SKM-1 treated with dmso at 0.1 percent for 144 hours (cell line): Measurements from ENCODE around the gene SPO11.

Source experiments
- DNase-seq: peaks from one replicate; lab custom pipeline; 2025; ENCODE audit not compliant: unreplicated experiment; lab: John Stamatoyannopoulos, UW

Gene SPO11, protein sequence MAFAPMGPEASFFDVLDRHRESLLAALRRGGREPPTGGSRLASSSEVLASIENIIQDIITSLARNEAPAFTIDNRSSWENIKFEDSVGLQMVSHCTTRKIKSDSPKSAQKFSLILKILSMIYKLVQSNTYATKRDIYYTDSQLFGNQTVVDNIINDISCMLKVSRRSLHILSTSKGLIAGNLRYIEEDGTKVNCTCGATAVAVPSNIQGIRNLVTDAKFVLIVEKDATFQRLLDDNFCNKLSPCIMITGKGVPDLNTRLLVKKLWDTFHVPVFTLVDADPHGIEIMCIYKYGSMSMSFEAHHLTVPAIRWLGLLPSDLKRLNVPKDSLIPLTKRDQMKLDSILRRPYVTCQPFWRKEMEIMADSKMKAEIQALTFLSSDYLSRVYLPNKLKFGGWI

DNA sequence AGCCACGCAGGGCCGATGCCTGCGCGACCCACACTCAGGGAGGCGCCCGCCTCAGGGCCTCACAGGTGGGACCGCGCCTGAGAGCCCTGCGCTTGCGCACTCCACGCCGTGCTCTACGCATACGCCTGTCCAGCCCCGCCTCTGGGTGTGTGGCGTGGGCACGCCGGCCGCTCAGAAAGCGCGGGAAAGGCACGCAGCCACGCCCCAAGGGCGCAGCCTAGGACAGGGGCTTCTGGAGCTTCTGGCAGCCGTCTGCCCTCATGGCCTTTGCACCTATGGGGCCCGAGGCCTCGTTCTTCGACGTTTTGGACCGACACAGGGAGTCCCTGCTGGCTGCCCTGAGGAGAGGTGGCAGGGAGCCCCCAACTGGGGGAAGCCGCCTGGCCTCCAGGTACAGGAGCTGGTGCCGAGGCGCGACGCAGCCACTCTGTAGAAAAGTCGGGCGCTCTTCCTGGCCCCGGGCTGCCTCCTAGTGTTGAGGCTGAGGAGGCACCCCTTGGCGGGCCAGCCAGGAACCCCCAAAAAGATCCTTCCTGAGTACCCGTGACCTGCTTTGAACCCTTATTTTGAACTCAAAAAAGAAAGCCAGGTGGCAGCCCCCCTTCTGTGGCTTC, at the start of gene SPO11:
Gene SPO11 (plus strand): TSS at position 196 of the 614 bp plus-strand sequence. CDS start 65 bp downstream, at position 261.
- DNase-seq = no peak

DNA sequence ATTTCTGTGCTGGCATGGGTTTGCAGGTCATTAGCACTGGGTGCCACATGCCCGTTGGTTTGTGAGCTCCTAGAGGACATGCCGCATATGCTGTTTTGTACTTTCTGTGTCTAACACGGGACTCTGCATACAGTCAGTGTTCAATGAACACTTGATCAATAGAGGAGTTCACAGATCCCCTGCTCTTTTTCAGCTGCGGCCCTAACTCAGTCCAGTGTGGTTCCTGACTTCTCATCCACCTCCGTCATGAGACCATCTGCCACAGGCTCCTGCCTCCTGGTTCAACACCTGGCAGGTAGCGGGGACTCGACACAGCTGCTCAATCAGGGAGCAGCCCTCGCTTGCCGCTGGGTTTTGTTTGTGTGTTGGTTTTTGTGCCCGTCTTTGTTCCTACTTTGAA, 49.4 kb upstream of the SPO11 start:
- no peak for DNase-seq

DNA sequence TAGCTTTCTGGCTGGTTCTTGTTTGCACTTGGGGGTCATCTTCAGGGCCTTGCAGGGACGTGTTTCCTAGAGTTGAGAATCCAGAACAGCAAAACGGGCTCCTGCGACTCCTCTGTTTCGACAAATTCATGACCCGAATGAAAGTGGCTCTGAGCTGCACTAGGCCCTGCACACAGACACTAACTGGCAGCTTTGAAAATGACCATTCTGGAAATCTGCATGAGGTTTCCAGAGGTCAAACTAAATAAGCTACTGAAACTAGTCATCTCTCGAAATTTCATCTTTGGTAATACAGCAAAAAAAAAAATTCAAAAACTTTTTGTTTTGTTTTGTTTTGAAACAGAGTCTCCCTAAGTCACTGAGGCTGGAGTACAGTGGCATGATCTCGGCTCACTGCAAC, 47.7 kb upstream of the SPO11 start:
- no peak for DNase-seq

DNA sequence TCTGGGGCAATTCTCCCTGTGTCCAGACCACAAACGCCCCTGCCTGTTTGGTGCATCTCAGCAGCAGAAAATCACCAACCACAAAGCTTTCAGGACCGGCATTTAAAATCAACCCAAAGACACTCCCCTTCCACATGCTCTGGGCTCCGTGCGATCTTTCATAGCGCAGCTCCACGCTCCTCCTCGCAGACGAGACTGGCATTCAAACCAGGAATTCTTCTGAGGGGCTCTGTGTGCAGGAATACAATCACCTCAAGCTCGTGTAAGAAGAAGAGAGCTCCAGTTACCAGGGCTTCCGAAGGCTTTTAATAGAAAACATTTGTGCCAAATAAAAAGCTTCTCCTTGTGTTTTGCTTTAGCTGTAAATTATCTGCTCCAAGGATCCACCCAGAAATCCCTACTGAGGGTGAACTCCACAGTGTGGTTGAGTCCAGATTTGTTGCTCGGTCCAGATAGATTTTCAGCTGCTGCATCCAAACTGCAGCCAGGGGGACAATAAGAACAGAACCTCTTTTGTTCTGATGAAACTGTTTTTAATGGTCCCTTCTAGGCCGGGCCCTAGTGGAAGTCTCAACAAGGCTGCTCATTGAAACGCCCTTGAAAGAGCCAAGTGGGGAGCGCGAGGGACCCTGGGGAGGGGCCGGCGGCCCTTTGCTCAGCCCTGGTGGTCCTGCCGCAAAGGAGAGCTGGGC, 46.8 kb upstream of the SPO11 start:
- no peak for DNase-seq

DNA sequence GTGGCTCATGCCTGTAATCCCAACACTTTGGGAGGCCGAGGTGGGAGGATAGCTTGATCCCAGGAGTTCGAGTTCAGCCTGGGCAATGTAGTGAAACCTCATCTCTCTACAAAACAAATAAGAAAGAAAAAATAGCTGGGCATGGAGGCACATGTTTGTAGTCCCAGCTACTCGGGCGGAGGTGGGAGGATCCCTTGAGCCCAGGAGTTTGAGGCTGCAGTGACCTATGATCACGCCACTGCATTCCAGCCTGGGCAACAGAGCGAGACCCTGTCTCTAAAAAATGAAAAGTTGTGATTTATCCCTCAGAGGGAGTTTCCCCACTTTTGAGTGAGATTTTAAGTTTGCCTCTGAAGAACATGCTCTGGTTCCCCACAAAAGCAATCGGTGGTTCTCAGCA, 45.7 kb upstream of the SPO11 start:
- DNase-seq = no peak

DNA sequence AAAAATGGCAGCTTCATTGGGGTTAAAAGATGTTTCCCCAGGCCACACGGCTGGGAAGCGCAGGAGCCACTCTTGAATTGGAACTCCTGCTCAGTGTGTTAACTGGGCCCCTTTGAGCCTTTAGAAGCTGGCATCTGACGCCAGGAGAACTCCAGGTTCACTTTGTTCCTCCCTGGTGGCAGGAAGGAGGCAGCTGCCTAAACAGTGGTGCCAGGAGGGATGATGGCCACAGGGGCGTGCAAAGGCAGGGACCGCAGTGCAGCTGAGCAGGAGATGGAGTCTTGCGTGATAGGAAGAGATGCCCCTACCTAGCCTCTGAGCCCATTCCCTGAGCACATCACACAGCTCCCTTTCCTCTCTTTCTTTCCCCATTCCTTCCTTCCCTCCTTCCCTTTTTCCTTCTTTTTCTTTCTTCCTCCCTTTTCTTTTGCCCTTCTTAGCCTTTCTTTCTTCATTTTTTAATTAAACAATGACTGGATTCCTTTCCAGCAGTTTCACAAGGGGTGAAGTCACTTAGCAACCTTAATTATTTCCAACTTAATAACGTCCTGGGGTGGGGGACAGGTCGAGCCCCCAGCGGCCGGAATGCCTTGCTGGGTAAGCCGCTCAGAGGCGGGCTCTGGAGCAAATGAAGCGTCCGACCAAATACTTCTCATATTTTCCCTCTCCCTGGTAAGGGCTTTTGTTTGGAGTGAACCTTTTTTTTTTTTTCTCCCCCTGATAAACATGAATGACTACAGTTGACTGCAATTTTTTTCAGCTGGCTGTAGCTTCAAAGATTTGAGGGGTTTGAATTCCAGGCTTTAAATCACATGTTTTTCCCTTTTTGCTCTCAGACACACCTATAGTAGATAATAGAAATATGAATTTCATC, 42.4 kb upstream of the SPO11 start:
- no peak for DNase-seq

DNA sequence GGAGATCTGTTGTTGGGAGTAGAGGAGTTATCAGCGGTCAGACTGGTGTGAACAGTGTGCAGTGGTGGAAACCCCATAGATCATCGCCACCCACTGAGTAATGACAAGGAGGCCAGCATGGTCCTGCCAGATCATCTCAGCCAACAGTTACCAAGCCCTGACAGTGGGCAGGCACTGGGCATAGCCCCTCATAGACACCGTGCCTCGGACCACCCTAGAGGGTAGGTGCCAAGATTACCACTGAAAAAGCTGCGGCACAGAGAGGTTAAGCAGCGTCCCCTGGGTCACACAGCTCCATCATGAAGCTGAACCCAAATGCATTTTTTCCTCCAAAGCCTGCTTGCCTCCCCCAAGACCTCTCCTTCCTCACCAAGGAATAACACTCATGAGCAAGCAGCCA, 41.7 kb upstream of the SPO11 start:
- no peak for DNase-seq

DNA sequence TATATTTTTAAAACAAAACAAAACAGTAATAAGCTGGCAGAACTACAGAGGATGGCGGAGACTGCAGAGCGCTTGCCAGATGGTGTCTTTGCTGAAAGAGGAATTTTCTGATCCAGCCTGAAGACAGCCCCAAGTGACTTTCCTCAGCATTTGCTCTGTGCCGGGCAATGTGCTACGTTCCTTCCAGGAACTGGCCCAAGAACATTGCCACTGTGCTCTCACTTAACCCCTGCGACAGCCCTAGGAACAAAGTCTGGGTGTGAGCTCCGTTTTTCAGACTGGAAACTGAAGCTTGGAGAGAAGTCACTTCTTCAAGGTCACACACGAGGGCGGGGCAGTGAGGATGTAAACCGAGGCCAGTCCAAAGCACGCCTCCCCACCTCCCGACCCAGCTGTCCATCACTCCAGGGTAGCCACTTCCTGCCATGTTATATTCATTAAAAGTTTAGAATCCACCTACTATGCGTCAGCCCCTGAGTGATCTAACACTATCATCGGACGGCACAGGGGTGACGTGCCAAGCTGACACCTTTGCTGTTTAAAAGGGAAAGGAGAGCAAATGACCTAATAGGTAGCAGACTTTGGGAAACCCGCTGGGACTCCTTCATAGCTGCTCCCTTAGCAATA, 40.8 kb upstream of the SPO11 start:
- no peak for DNase-seq

DNA sequence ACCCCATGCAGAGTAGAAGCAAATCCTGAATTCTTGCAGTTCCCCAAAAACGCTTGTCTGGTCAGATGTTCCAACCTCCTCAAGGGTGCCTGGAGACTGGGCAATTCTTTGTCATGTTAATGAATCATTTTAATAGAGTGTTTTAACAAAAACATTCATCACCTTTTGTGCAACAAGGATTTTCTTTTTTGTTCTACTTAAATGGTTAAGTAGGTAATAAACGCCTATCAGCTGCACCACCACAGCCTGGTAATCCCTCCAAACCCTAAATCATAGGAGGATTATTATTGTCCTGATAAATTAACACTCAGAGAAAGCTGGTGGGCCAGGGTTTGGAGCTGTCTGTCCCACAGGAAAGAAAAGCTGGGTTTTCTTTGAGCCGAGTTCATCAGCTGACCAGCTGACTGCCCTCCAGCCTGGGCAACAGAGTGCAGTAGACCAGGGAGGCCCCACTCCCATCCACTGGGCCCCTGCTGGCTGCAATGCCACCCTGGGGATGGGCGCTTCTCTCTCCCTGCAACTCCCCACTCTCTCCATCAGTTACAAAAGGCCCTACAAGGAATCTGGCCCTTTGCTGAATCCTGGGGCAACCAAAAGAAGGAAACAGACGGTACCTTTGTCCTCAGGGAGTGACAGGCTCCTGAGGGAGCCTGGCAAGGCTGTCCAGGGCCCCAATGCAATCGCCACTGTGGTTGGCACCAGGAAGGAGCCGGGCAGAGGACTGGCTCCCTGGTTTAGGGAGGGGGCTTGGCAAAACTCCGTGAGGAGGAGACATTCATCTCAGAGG, 40.0 kb upstream of the SPO11 start:
- DNase-seq = no peak

DNA sequence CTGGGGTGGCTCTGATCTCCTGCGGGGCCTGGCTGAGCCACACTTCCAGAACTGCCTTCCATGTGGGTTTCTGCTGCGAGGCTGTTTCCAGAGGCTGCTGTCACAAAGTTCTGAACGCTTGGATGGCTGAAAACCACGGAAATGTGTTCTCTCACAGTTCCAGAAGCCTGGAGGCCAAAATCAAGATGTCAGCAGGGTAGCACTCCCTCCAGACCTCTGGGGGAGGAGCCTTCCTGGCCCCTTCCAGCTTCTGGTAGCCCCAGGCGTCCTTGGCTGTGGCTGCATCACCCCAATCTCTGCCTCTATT, 39.5 kb upstream of the SPO11 start:
- no peak for DNase-seq

DNA sequence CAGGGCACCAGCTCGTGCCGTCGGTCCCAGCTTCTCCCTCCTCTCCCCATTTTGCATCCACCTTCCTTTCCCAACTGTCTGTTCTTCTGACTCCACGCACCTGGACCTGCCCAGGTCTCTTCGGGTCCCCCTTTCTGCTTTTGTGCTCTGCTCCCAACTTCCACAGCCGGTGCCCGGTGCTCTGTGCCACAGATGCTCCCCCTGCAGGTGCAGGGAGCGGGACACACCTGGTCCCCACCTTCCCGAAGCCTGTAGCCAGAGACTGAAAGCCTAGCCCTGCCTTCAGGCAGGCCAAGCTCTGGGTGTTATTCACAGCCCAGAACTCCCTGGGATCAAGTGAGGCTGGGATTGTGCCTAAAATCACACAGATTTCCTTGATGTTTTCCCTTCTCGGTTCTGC, 38.6 kb upstream of the SPO11 start:
- DNase-seq = no peak

DNA sequence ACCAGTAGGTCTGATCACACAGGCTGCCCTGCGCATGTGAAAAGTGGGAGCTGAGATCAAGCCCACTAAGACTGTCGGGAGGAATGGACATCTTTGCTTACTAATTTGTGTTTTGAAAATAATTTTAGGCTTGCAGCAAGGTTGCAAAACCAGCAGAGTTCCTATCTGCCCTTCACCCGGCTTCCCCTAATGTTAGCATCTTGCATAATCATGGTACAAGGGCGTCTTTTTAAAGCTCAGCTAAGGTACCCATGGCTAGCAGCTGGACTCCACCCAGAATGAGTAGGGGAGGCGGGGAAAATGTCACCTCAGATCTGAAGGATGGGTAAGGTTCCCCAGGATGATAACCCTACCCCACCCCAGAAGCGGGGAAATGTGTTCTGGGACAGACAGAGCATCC, 37.9 kb upstream of the SPO11 start:
- DNase-seq = no peak

DNA sequence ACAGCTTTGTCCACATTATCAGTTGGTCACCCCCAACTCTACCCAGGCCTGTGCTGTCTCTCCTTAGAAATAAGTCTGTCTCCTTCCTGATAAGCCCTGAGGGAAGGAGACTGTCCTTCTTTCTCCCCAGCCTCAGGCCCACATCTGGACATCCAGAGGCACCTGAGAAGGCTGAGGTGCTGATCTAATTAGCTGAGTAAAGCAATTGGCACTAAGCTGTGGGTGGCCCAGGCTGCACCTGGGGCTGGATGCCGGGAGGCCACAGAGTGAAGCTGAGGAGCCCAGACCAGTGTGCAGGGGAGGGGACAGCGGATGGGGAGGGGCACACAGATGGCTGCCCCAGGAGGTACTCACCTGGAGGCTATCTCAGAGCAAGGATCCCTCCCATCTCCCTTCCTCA, 37.0 kb upstream of the SPO11 start:
- DNase-seq = no peak

DNA sequence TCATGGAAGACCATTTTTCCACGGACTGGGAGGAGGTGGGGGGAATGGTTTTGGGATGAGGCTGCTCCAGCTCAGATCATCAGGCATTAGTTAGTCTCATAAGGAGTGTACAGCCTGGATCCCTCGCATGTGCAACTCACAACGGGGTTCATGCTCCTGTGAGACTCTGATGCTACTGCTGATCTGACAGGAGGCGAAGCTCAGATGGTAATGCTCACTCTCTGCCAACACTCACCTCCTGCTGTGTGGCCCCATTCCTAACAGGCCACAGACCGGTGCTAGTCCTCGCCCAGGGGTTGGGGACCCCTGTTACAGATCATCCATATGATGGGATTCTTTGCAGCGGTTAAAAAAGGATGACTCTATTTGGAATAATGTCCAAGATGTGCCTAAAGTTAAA, 35.6 kb upstream of the SPO11 start:
- no peak for DNase-seq

DNA sequence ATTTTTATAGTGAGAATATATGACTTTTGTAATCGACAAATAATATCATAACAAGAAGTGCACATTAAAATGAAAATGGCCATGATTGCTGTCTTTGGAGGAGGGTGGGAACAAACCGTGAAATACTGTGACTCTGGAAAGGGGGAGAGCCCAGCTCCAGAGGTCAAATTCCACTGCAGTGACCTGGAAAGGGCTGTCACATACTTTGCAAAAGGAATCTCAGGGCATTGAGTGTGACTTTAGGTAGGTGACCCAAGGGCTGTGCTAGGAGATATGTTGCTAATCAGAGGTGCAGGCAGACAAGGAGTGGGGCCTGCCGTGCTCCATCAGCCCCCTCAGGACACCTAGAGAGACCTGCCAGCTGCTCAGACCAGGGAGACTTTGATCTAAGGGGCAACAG, 35.1 kb upstream of the SPO11 start:
- no peak for DNase-seq

DNA sequence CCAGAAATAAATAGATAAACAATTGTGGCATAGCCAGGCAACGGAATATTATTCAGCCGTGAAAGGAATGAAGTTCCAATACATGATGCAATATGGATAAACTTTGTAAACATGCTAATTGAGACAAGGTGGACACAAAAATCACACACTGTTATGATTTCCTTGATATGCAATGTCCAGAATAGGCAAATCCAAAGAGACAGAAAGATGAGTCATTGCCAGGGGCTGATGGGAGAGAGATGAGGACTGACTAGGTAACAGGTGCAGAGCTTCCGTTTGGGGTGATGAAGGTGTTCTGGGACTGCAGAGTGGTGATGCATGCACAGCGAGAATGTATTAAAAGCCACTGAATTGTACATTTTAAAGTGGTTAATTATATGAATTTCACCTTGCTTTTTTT, 31.1 kb upstream of the SPO11 start:
- DNase-seq = no peak

DNA sequence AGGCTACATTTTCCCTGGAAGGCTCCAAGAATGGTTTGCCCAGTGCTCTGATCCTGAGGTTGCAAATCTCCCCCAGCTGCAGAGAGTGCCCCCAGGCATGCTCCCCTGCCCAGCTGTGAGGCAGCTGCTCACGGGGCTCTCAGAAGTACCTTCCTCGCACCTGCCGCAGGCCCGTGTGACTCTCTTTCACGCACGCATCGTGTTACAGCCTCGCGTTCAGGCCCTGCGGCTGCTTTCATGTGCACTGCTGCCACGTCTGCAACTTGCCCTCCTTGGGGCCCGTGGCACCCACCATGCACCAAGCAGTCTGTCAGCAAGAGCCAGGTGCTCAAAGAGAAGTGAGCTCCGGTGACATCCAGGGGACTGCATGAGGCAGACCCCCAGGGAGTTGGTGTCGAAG, 28.6 kb upstream of the SPO11 start:
- no peak for DNase-seq

DNA sequence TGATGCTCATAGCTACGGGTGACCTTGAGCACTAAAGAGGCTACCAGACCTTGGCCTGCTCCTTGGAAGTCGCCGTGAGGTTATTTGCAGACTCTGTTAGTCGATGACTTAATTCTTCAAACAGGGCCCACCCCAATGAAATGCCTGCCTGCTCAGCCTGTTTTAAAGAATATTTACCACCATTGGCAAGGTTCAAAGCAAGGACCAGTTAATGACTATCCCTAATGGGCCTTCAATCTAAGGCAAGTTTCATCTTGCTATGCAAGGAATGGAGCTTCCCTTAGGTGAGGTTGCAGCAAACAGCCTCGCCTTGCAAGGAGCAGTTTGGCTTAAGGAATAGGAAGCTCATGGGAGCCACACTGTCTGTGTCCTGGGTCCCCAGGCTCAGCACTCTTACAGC, 22.9 kb upstream of the SPO11 start:
- no peak for DNase-seq

DNA sequence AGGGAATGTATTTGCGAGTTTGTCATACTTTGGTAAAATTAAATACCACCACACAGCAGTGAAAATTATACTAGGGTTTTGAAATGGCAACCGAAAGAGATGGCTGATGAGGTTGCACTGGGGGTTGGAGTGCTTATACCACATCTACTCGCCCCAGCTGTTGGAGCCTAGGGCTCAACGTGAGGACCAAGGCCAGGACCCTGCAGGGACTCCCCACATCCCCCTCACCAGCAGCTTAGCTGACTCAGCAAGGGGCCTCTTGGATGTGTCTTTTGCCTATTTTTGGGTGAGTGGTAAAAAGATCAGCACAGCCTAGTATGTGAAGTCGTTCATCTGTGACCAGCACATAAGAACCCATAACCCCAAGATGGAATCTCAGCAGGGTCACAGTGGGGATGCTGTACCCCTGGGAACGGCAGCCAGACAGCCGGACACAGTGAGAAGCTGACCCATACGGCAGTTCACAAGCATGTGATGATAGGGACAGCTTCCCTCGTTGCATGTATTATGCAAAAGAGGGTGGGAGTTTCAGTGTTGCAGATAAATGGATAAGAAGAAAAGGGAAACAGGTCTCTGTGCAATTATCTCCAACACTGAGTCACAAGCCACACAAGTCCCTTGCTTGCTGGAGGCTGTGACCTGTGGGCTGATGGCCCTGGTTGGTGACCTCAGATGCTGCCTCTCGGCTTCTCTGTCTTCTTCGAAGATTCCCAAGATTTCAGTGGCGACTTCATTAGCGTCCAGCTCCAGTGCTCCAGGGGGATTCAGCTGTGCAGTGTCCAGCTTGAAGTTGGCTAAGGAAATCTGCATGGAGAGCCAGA, 20.9 kb upstream of the SPO11 start:
- no peak for DNase-seq
